ENCODE measurements around the gene NDC1.
A peak's percentile ranks its signal among the peaks of the same experiment; 100 is the strongest.
"Not testable (repeated sequence)": the region's sequence is repeated elsewhere in the genome, so short reads cannot be mapped to it uniquely, and the experiment has no call there.

NDC1 gene

DNA sequence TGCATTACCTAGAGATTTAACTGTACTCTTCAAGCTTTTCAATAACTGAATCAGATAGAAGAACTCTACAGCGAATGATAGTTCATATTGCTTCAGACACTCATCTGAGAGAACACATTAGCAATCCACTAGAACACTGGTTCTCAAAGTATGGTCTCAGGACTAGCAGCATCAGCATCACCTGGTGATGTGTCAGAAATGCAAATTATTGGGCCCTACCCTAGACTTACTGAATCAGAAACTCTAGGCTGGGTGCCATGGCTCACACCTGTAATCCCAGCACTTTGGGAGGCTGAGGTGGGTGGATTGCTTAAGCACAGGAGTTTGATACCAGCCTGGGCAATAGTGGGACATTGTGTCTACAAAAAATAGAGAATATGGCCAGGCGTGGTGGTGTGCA, 74.2 kb downstream of the NDC1 start:
- DNase-seq (ENCODE audit: low spot score), result no peak

DNA sequence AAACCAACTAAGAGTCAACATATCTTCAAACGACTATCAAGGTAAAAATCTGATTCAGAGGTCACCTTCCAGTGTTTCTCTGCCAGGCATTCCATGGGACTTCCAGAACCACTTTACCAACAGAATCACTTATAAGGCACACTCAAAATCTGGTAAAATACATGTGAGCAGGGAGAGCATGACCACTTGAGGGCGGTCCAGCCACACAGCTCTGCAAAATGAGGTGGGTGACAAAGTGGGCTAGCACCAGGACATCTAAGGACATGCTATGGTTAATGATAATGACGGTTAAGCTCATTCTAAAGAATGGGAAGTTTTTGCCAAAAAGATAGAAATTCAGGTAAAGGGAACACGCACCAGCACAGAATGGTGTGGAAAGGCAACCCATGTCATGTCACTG, 74.6 kb downstream of the NDC1 start:
- DNase-seq (ENCODE audit: low spot score), result no peak

DNA sequence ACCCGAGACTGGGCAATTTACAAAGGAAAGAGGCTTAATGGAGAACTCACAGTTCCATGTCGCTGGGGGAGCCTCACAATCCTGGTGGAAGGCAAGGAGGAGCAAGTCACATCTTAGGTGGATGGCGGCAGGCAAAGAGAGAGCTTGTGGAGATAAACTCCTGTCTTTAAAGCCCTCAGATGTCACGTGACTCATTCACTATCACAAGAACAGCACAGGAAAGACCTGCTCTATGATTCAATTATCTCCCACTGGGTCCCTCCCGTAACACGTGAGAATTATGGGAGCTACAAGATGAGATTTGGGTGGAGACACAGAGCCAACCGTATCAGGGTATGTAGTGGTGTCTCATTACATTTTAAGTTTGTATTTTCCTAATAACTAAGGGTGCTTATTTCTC, 77.6 kb downstream of the NDC1 start:
- DNase-seq (ENCODE audit: low spot score), result not testable (repeated sequence)

DNA sequence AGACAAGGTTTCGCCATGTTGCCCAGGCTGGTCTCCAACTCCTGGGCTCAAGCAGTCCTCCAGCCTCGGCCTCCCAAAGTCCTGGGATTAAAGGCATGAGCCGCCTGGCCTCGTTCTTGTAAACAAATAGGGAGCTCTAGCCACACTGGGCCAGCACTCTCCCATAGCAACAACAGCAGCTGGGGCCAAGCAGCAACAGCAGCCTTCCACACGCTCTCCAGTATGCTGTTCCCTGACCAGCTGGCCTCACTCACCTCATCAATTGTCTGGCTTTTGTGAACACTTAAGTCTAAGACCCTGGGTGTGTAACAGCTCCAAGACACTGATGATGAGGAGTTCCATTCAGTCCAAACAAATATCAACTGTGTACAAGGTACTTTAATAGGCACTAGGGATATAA, 82.2 kb downstream of the NDC1 start:
- no peak for DNase-seq (ENCODE audit: low spot score)

DNA sequence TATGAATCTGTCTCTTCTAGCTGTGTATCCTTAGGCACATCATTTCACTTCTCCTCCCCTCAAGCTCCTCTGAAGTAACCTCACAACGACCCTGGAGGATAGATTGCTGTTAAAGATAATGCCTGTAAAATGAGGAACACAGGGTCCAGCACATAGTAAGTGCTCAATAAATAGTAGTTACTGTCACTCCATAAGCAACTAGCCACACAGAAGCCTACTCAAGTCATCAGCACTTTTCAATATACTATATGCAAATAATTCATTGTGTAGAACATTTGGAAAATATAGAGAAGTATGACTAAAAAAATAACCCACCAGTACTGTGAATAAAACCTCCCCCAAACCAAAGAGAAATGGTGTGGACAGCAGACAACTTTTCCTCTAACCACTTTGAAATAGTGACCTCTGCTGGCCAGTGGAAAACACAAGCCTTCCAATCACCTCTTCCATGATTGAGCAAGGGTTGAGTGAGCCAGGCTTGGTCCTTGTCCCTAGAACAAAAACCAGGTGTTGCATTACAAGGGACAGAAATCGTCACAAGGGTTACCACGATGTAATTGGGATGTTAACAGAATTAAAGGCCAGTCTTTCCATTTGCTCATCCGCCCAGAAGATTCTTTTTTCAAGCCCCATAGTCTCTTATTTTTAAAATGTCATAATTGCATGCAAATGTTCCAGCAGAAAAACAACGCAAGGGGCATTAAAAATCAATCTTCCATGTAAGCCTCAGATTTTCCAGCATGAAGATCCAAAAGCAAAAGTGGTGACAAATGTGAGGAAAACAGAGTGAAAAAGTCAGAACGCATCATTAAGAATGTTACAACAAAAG, 83.4 kb downstream of the NDC1 start:
- peak; percentile 62 for DNase-seq (ENCODE audit: low spot score)

DNA sequence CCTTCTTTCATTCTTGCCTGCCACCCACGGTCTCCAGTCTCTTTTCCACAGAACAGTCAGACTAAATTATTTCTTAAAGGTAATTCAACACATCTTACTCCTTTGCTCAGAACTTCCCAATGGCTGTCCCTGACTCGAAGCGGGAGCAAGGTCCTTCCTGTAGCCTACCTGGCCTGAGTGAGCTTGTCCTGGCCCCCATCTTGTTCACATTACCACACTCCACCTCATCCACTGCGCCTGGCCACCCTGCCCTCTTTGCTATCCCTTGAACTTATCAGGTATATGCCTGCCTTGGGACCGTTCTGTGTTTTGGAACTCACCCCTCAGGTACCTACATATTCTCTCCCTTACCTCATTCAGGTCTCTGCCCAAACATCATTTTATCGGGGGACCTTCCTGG, 85.8 kb downstream of the NDC1 start:
- no peak for DNase-seq (ENCODE audit: low spot score)

DNA sequence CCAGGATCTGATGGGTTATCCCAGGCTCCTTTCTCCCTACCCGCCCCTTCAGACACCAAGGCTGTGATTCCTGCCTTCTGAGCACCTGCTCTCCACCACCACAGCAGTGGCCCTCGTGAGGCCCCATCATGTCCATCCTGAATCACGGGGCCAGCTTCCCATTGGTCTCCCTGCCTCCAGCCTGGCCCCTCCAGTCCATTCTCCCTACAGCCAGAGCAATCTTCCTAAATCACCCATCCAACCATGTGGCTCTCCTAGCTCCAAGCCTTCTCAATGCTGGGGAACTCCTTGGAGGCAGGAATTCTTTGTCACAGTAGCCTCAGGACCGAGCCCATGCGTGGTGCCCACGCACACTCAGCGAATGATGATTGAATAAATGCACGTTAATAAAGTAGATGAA, 90.3 kb downstream of the NDC1 start:
- no peak for DNase-seq (ENCODE audit: low spot score)

DNA sequence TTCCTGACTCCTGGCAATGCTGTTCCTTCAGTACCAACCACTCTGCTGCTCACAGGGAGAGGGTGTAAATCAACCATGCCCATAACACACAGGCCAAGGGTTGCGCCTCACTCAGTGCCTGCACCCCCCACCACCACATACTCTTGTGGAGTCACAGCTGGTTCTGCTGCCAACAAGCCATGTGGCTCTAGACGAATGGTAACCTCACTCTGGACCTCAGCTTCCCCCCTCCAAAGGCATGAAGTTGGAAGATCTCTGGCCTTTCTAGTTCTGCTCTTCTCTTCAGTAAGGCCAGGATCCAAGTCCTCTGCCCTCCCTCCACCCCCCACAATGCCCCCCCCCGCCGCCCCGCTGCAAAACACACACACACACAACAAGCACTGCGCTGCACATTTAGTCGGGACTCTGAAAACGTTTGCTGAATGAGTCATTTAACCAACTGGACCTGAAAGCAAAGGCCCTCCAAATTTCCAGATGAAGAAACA, 97.4 kb downstream of the NDC1 start:
- DNase-seq (ENCODE audit: low spot score), result peak; percentile 54

DNA sequence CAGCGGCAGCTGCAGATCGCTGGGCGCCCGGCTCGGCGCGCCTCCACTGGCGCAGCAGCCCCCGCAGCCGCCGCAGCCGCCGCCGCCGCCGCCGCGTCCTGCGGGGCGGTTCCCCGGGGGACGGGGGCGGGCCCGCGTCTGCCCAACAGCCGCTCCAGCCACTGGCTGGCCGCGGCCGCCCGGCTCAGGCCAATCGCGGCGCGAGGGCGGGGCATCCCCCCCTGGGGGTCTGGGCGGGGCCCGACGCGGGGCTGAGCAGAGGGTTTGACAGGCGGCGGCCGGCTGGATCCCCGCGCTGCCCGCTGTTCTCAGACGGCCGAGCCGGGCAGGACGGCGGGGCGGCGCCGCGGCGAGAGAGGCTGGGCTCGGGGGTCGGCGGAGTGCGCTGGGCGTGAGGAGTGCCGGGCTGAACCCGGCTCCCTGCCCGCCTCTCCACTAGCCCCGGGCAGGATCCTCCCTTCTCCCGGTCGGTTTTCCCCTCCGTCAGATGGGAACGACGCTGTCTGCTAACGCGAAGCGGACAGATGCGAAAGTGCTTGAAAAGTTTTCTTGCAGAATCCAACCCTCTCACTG, 98.9 kb downstream of the NDC1 start, which contains the start of gene GLIS1:
Gene GLIS1 (minus strand): TSS at position 56 of the 573 bp plus-strand sequence. CDS start 1,100 bp downstream, outside the sequence.
- peak; percentile 99 for DNase-seq (ENCODE audit: low spot score)

DNA sequence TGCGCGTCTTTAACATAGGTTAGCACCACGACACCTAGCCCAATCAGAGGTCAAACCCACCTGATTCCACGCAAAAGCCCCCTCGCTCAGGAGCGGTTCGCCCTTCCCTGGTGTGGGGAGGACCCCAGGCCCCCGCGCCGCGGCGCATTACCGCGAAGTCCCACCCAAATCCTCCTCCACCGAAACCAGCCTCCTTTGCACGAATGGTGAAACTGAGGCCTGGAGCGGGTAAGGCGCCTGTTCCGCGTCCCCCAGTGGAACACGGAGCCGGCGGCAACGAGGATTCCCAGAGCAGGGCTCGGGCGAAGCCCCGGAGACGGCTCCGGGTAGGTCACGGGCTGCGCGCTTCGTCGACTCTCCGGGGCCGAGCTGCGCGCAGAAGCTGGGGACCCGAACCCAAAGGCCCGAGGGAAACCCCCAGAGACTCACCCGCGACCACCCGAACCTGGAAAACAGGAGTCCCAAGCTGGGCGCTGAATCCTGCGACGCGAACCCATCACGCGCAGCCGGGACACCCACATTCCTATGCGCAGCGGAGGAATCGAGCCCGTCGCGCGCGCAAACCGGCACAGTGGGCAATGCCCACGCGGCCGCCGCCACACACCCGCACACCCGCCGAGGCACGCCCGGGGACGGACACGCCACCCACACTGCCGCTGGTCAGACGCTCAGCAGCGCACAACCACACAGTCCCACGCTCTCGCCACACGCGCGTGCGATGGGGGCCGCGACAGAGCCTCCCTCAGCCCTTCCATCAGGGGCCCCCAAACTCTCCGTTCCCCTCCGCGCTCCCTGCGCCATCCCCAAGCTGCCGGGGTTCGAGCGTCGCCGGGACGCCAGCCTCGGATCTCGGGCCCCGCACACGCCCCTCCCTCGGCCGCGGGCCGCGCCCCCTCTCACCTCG, 99.6 kb downstream of the NDC1 start:
- no peak for DNase-seq (ENCODE audit: low spot score)

DNA sequence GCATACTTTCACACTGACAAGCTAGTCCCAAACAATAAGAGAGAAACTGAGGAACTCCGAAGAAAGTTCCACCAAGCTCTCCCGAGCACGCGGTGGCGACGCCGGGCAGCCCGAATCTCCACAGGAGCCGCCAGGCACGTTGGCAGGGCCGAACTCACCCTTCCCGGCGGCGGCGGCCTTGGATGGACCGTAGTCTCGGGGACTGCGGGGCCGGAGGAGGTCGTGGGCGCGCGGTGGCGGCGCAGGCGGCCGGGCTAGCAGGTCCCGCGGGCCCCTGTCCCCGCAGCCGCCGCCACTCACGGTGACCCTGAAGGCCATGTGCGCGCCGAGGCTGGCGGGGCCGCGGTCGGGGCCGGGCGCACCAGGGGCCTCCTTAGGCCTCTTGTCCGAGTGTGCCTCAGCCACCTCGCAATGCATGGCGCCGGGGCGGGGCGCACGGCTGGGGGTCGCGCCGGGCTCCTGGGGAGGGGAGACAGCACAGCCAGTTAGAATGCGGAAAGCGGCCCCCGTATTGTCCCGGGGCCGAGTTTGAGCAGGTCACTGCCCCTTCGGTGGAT, 100.4 kb downstream of the NDC1 start:
- DNase-seq (ENCODE audit: low spot score), result no peak

DNA sequence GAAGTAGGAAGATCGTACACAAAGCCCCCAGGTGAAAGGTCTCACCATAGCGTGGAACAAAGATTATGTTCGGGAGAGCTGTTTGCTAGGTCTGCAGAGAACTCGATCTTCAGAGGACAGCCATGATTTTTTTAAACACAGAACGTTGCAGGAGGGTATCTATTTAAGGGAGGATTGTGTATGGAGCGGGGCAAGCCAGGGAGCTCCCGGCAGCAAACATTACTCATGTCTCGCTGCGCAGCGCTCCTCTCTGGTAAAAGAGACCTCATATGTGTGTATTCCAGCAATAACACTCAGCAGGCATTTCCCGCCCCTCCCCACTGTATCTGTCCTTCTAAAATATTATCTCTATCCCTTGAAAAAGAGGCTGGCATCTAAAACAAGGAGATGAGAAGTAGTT, 101.8 kb downstream of the NDC1 start:
- DNase-seq (ENCODE audit: low spot score), result no peak

DNA sequence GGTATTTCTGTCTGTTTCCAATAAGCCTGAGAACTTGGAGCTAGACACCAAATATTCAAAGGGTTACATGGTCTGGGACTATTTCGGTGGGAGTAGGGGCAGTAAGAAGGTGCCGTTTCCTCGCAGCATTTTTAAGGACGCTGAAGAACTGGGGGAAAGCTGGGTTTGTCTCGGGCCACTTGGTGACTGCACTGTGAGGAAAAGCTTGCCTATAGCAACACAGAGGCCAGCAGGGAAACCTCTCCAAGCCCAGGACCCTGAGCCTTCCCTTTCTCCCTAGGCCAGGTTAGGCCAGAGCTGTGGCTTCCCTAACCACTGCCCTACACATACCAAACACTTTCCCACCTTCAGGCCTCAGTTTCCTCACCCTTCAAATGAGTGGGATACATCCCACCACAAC, 102.4 kb downstream of the NDC1 start:
- no peak for DNase-seq (ENCODE audit: low spot score)

DNA sequence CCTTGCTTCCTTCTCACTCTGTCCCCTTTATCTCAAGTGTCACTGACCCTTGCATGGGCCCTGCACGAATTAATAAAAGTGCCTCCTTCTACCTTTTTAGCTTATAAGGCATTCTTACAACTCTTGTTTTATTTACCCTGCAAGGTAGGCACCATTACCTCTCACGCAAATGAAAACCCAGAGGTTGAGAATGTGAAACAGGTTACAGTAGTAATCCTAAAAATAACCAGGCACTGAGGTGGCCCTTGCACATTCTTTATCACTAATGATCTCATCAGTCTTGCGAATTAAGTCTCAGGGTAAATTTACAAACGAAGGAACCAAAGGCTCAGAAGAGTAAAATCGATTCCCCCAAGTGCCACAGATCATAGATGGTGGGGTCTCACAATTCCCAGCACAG, 102.8 kb downstream of the NDC1 start:
- DNase-seq (ENCODE audit: low spot score), result no peak

DNA sequence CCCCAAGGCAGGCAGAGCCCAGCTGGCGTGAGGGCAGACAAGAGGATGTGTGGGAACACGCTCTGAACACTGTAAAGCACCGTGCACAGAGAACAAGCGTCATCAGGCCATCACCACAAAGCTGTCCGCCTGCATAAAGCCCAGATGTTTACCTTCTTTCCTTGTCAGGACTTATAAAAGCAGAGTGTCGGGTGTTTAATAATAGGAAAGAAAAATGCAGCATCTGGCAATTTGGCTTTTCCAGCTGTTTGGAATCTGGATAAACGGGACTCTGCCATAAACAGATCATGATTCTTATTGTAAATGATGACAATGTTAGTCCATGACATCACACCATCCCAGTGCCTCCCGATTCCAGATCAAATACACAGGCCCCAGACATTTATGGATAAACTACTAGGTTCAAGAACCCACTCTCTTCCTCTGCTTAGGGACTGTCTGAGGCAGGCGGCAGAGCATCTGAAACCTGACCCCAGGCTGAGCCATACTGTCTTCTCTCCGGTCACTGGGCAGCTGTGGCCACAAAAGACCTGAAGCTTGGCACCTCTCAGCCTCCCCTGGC, 103.4 kb downstream of the NDC1 start:
- DNase-seq (ENCODE audit: low spot score), result no peak

DNA sequence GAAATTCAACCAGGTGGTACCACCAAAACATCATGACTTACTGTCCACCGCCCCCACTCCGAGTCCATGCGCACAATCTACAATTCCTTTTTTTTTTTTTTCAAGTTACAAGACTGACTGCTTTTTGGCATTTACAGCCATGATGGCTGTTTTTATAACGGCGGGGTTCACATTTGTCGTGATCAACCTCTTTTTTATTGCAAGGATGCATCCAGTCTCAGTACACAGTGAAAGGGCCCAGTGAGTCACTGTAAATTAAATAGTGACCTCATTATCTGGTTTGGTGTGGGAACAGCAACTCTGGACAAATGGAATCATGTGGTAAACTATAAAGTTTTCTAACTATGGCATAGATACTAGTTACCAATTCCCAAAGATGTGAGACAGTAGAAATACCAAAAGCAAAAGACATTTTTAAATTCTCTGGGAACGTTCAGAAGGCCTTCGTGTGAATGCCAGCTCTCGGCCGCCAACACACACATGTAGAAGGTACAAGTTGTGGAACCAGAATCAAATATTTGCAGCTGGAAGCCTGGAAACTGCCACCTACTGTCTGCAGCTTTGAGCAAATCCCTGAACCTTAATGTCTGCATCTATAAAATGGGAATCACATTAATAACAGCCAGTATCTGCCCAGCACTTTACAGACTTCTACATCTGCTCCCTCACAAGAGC, 104.0 kb downstream of the NDC1 start:
- DNase-seq (ENCODE audit: low spot score), result peak; percentile 29

DNA sequence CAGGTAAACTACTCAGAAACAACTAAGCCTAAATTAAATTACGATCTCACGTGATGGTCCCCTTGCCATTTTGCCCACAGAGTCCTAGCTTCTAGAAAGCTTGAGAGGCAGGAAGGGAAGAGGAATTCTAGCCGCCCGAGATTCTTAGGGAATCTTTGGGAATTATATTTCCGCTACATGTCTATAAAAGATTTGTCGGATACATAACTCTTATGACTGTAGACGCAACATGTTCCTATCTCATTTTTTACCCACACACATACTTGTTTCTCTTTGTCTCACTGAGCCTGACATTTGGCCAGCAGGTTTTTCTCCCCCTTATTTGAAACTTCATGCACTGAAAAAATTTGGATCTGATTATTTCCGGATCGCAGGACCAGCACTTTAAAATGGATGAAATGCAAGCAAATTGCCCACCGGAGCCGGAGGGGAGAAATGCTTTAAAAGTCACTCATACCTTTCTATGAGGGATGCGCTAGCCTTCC, 104.6 kb downstream of the NDC1 start:
- no peak for DNase-seq (ENCODE audit: low spot score)

DNA sequence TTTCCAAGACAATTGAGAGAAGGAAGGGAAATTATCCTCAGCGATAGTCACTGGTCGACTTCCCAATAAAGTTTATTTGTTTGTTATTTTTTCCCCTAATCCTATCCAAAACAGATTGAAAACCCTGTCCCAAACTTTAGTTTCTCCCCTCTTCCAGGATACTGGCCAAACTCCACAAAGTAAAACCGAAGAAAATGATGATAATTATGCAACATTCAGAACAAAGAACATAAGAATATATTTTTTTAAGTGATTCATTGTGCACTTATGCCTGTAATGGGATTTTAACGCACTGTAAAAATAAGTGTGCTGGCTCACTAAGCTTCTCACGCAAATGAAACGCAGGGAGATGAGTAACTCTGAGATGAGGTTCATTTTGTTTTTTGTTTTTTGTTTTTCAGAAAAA, 105.2 kb downstream of the NDC1 start:
- peak; percentile 68 for DNase-seq (ENCODE audit: low spot score)

DNA sequence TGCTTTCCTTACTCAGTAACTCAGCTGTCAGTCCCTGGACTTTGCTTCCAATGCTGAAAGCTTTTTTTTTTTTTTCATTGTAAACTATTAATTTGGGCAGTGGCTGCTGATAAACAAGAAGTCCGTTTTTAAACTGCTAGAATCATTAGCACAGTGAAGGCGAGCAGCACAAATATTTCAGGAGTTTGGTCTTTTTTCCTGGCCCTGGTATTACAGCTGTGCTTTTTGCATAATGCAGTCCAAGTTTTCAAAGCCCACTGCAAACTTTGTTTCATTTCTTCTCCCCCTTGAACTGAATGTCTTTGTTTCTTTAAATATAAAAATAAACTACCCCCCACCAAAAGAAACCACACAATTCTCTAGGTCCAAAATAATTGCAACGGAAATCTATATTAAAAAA, 105.7 kb downstream of the NDC1 start:
- DNase-seq (ENCODE audit: low spot score), result no peak

DNA sequence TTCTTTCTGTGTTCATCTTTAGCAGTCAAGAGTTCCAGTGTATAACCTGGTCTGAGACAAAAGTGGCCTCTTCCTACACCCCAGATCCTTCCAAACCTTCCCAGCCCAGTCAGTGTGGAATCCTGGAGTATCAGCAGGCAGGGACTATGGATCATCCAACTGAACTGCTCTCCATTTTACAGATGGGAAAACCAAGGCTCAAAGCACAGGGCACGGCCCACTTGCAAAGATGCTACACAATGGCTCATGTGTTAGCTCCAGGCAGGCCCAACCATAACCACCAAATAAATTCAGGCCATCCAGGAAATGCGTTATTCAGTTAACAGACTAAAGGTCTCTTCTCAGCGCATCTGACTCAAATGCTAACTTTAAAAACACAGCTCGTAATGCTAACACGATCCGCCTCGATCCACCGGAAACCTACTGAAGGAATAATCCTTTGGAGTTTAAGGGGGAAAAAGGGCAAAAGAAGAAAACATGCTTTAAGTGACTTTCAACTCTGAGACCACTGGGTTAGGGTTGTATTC, 106.3 kb downstream of the NDC1 start:
- DNase-seq (ENCODE audit: low spot score), result no peak

DNA sequence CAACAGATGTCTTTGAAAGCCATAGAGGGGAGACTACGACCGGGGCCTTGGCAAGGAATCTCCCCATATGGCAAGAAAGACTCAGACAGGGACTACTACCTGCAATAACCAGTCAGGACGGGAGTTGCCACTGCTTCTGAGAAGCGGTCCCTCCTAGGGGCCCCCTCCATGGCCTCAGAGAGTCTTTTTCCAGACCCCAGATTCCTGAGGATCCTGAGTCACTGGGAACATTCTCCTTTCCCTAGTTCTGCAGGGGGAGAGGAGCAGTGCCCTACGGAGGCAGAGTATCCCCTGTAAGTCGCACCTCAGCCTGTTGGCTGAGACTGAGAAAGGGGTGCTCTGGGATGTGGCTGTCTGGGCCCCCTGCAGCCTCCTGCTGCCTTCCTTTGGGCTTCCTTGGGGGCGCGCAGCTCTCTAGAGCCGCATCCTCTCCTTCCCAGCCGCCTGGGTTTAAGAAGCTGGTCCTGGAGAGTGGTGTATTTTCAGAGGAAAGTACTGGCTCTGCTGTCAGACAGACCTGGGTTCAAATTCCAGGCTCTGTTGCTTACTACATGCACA, 107.0 kb downstream of the NDC1 start:
- DNase-seq (ENCODE audit: low spot score), result no peak
